A549 (cell line): ENCODE results near the gene SEC22A.

ENCODE experiments used
- HDAC2 ChIP-seq: fragments of 200-600 bp; sonication (generic); IDR thresholded peaks from 2 replicates; pipeline ENCODE4 v1.6.1; 2016
- MYC ChIP-seq: IDR thresholded peaks from 2 replicates; pipeline ENCODE4 v1.6.1; 2012; ENCODE audit warnings: mild to moderate bottlenecking, inconsistent platforms, low read length, improper control_type of control experiment, borderline replicate concordance
- POLR2A ChIP-seq: IDR thresholded peaks from 2 replicates; pipeline ENCODE4 v1.6.1; 2012; ENCODE audit warnings: mild to moderate bottlenecking, low read length
- RFX5 ChIP-seq: fragments of 450-650 bp; IDR thresholded peaks from 2 replicates; pipeline ENCODE4 v1.7.1; 2014; ENCODE audit warnings: antibody characterized with exemption, mild to moderate bottlenecking, moderate library complexity
- SMC3 ChIP-seq: fragments of >200 bp; sonication (Bioruptor Twin); formaldehyde crosslinking; IDR thresholded peaks from 3 replicates; pipeline ENCODE4 v1.6.1; 2018; ENCODE audit warnings: inconsistent platforms
- TF ChIP-seq, protein P1 (sequence below): fragments of >200 bp; sonication (Bioruptor Twin); formaldehyde crosslinking; IDR thresholded peaks from 3 replicates; pipeline ENCODE4 v1.5.1; 2016
- TF ChIP-seq, protein P2 (sequence below): IDR thresholded peaks from 2 replicates; pipeline ENCODE4 v1.6.1; 2012

DNA sequence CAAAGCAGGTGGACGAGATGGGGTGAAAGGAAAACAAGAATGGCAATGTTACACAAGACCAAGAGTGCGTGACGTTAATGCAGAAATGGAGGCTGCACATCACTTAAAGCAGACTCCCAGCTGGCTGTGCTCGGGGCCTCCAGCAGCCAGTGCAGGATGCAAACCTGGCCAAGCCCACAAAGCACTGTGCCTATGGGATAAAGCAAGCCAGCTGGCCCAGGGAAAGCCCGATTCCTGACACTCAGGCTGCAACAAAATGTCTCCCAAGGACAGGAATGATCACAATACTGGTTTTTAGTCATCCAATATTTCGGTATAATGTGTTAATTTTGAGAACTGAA lies 86.2 kb downstream of the SEC22A start:
- TF ChIP-seq RFX5 = no peak
- no peak for TF ChIP-seq HDAC2
- no peak for TF ChIP-seq SMC3
- TF ChIP-seq, protein P1, sequence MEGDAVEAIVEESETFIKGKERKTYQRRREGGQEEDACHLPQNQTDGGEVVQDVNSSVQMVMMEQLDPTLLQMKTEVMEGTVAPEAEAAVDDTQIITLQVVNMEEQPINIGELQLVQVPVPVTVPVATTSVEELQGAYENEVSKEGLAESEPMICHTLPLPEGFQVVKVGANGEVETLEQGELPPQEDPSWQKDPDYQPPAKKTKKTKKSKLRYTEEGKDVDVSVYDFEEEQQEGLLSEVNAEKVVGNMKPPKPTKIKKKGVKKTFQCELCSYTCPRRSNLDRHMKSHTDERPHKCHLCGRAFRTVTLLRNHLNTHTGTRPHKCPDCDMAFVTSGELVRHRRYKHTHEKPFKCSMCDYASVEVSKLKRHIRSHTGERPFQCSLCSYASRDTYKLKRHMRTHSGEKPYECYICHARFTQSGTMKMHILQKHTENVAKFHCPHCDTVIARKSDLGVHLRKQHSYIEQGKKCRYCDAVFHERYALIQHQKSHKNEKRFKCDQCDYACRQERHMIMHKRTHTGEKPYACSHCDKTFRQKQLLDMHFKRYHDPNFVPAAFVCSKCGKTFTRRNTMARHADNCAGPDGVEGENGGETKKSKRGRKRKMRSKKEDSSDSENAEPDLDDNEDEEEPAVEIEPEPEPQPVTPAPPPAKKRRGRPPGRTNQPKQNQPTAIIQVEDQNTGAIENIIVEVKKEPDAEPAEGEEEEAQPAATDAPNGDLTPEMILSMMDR = no peak
- TF ChIP-seq, protein P2, sequence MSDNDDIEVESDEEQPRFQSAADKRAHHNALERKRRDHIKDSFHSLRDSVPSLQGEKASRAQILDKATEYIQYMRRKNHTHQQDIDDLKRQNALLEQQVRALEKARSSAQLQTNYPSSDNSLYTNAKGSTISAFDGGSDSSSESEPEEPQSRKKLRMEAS = no peak
- no peak for TF ChIP-seq POLR2A
- TF ChIP-seq MYC = no peak
